H1 (cell line): Measurements from ENCODE around the gene NUP205. TPM values are rescaled to one million over a fixed set of nuclear protein-coding genes. Genes with fewer than 3 reads are reported as not detected.

ENCODE experiments used
- CTCF ChIA-PET: fragments of 300-600 bp; sonication (Branson Sonifier 250); formaldehyde crosslinking; loops from one replicate; lab custom pipeline; 2021; ENCODE audit not compliant: partially characterized antibody; lab: Charles Lee
- POLR2A ChIA-PET: fragments of 300-600 bp; sonication (Branson Sonifier 250); formaldehyde crosslinking; loops from one replicate; lab custom pipeline; 2021; ENCODE audit warnings: inconsistent platforms; ENCODE audit not compliant: partially characterized antibody; lab: Charles Lee
- DNase-seq, 2 experiments: peaks; one replicate each; pipeline versions ENCODE4 v3.0.0 to v3.0.0-alpha.2; 2010 to 2022; ENCODE audit warnings: low spot score in 2 of 2, low read depth in 1 of 2, mixed read lengths in 1 of 2
- FAIRE-seq: peaks from 2 replicates; lab custom pipeline; 2011; peaks lifted over from hg19 to GRCh38; lab: Jason Lieb, UNC
- H2AFZ ChIP-seq: 2 replicates; pipeline ENCODE4 v1.8.1; 2012; ENCODE audit warnings: low read length, inconsistent platforms
- H2AK5ac ChIP-seq: 2 replicates; pipeline ENCODE4 v1.6.1; 2013; ENCODE audit warnings: low read depth, low read length
- H2BK120ac ChIP-seq: replicated peaks from 2 replicates; pipeline ENCODE3; 2013; ENCODE audit warnings: low read depth, low read length, inconsistent platforms
- H2BK12ac ChIP-seq: 2 replicates; pipeline ENCODE4 v1.6.1; 2013; ENCODE audit warnings: low read depth, low read length
- H2BK15ac ChIP-seq: 2 replicates; pipeline ENCODE4 v1.6.1; 2013; ENCODE audit warnings: low read length
- H2BK20ac ChIP-seq: 2 replicates; pipeline ENCODE4 v1.6.1; 2013; ENCODE audit warnings: low read length
- H2BK5ac ChIP-seq: 2 replicates; pipeline ENCODE4 v1.6.1; 2013; ENCODE audit warnings: low read depth, low read length
- H3K14ac ChIP-seq: 2 replicates; pipeline ENCODE4 v1.6.1; 2013; ENCODE audit warnings: inconsistent platforms; ENCODE audit not compliant: insufficient read length
- H3K18ac ChIP-seq: 2 replicates; pipeline ENCODE4 v1.6.1; 2013; ENCODE audit warnings: low read length; ENCODE audit errors: extremely low read depth
- H3K23ac ChIP-seq: 2 replicates; pipeline ENCODE4 v1.6.1; 2013; ENCODE audit warnings: inconsistent platforms; ENCODE audit not compliant: insufficient read length
- H3K23me2 ChIP-seq: 2 replicates; pipeline ENCODE4 v1.6.1; 2013; ENCODE audit warnings: low read depth, low read length
- H3K27ac ChIP-seq: 2 replicates; pipeline ENCODE4 v1.6.1; 2011; ENCODE audit warnings: low read depth, low read length, inconsistent platforms
- H3K27me3 ChIP-seq, 4 experiments: replicated peaks in 1 of 4; 1 replicate in 1 of 4; 2 replicates in 3 of 4; pipeline versions ENCODE4 v1.6.1 to v1.8.1; 2011 to 2013; ENCODE audit warnings: low read length in 3 of 4, mild to moderate bottlenecking in 3 of 4, inconsistent platforms in 2 of 4, mixed read lengths in 2 of 4, moderate library complexity in 1 of 4; ENCODE audit not compliant: control insufficient read depth in 3 of 4, insufficient read depth in 3 of 4; ENCODE audit errors: extremely low read depth in 1 of 4
- H3K36me3 ChIP-seq, 4 experiments: 2 replicates each; pipeline versions ENCODE4 v1.6.1 to v1.8.1; 2011 to 2013; ENCODE audit warnings: mild to moderate bottlenecking in 4 of 4, low read length in 3 of 4, moderate library complexity in 2 of 4, control low read depth in 1 of 4, inconsistent platforms in 1 of 4; ENCODE audit not compliant: insufficient read depth in 4 of 4, control insufficient read depth in 2 of 4
- H3K4ac ChIP-seq: replicated peaks from 2 replicates; pipeline ENCODE3; 2013; ENCODE audit warnings: low read length, low read depth, mixed read lengths, inconsistent platforms; ENCODE audit not compliant: insufficient read length
- H3K4me1 ChIP-seq, 4 experiments: replicated peaks in 1 of 4; 1 replicate in 1 of 4; 2 replicates in 3 of 4; pipeline versions ENCODE4 v1.6.1 to v1.8.1; 2011 to 2013; ENCODE audit warnings: low read length in 3 of 4, inconsistent platforms in 2 of 4, mixed read lengths in 1 of 4; ENCODE audit not compliant: insufficient read depth in 4 of 4, control insufficient read depth in 3 of 4
- H3K4me2 ChIP-seq, 2 experiments: 2 replicates each; pipeline versions ENCODE4 v1.6.1 to v1.8.1; 2011 to 2013; ENCODE audit warnings: low read depth in 2 of 2, low read length in 2 of 2, control low read depth in 1 of 2, inconsistent platforms in 1 of 2, mild to moderate bottlenecking in 1 of 2; ENCODE audit not compliant: insufficient read depth in 1 of 2
- H3K4me3 ChIP-seq, 4 experiments: fragments of 200-600, 300-600 bp in 1 of 4; sonication (generic), shearing (Covaris generic), sonication (Bioruptor Twin) in 1 of 4; 2 replicates each; pipeline versions ENCODE4 v1.5.1 to v1.8.1; 2011 to 2016; ENCODE audit warnings: low read length in 4 of 4, low read depth in 3 of 4, control low read depth in 2 of 4, inconsistent platforms in 2 of 4, mild to moderate bottlenecking in 2 of 4, mixed read lengths in 1 of 4, moderate library complexity in 1 of 4; ENCODE audit not compliant: insufficient read depth in 2 of 4; ENCODE audit errors: extremely low read depth in 1 of 4
- H3K56ac ChIP-seq: replicated peaks from 2 replicates; pipeline ENCODE3; 2013; ENCODE audit warnings: low read depth, mild to moderate bottlenecking, mixed read lengths, low read length, inconsistent platforms; ENCODE audit not compliant: insufficient read length
- H3K79me1 ChIP-seq: 2 replicates; pipeline ENCODE4 v1.6.1; 2013; ENCODE audit warnings: low read depth, low read length, control low read depth
- H3K79me2 ChIP-seq, 2 experiments: 2 replicates each; pipeline versions ENCODE4 v1.6.1 to v1.8.1; 2012 to 2013; ENCODE audit warnings: low read length in 2 of 2, mild to moderate bottlenecking in 2 of 2, inconsistent platforms in 1 of 2; ENCODE audit not compliant: insufficient read depth in 2 of 2, control insufficient read depth in 1 of 2
- H3K9ac ChIP-seq, 4 experiments: replicated peaks in 1 of 4; 1 replicate in 1 of 4; 2 replicates in 3 of 4; pipeline versions ENCODE4 v1.6.1 to v1.8.1; 2011 to 2013; ENCODE audit warnings: low read depth in 3 of 4, low read length in 3 of 4, control low read depth in 2 of 4, mild to moderate bottlenecking in 2 of 4, moderate library complexity in 2 of 4, inconsistent platforms in 1 of 4; ENCODE audit errors: extremely low read depth in 1 of 4
- H3K9me3 ChIP-seq, 2 experiments: 2 replicates each; pipeline versions ENCODE4 v1.6.1 to v1.8.1; 2012 to 2013; ENCODE audit warnings: mild to moderate bottlenecking in 2 of 2, moderate library complexity in 2 of 2, control low read depth in 1 of 2, inconsistent platforms in 1 of 2, low read depth in 1 of 2, low read length in 1 of 2, mixed read lengths in 1 of 2; ENCODE audit not compliant: insufficient read depth in 2 of 2
- H4K20me1 ChIP-seq, 2 experiments: replicated peaks in 1 of 2; 2 replicates each; pipeline versions ENCODE3 to v1.8.1; 2011 to 2013; ENCODE audit warnings: inconsistent platforms in 2 of 2, low read length in 2 of 2, mild to moderate bottlenecking in 1 of 2; ENCODE audit not compliant: insufficient read depth in 2 of 2, control insufficient read depth in 1 of 2
- H4K5ac ChIP-seq: 2 replicates; pipeline ENCODE4 v1.6.1; 2013; ENCODE audit warnings: low read length, low read depth, mixed read lengths, inconsistent platforms; ENCODE audit not compliant: insufficient read length
- H4K8ac ChIP-seq: 2 replicates; pipeline ENCODE4 v1.8.0; 2013; ENCODE audit warnings: mild to moderate bottlenecking, moderate library complexity, low read length, inconsistent platforms; ENCODE audit not compliant: insufficient read depth; ENCODE audit errors: extremely low read depth
- H4K91ac ChIP-seq: replicated peaks from 2 replicates; pipeline ENCODE3; 2013; ENCODE audit warnings: low read length, mixed read lengths, inconsistent platforms; ENCODE audit not compliant: insufficient read length
- ATF3 ChIP-seq: IDR thresholded peaks from 2 replicates; pipeline ENCODE4 v1.6.1; 2011; ENCODE audit warnings: low read depth, mild to moderate bottlenecking, low read length; ENCODE audit not compliant: insufficient read depth
- CEBPB ChIP-seq: IDR thresholded peaks from 2 replicates; pipeline ENCODE4 v1.6.1; 2012; ENCODE audit warnings: low read depth, low read length
- HDAC2 ChIP-seq, 2 experiments: fragments of 300-600 bp in 1 of 2; sonication (generic) in 1 of 2; IDR thresholded peaks; 2 replicates each; pipeline ENCODE4 v1.6.1; 2011 to 2012; ENCODE audit warnings: low read depth in 2 of 2, low read length in 2 of 2, mild to moderate bottlenecking in 2 of 2, moderate library complexity in 2 of 2, borderline replicate concordance in 1 of 2, inconsistent platforms in 1 of 2
- RBBP5 ChIP-seq: IDR thresholded peaks from 2 replicates; pipeline ENCODE4 v1.7.1; 2012; ENCODE audit warnings: low read depth, mild to moderate bottlenecking, inconsistent platforms, low read length, moderate library complexity, borderline replicate concordance
- SIN3A ChIP-seq, 2 experiments: IDR thresholded peaks in 1 of 2; conservative IDR thresholded peaks in 1 of 2; 2 replicates each; pipeline ENCODE4 v1.6.1; 2011 to 2012; ENCODE audit warnings: low read length in 2 of 2, improper control_type of control experiment in 1 of 2, low read depth in 1 of 2, mild to moderate bottlenecking in 1 of 2
- SP4 ChIP-seq: IDR thresholded peaks from 2 replicates; pipeline ENCODE4 v1.6.1; 2012; ENCODE audit warnings: low read length, inconsistent platforms
- TBP ChIP-seq: IDR thresholded peaks from 2 replicates; pipeline ENCODE4 v1.6.1; 2011; ENCODE audit warnings: low read depth, low read length, improper control_type of control experiment
- WGBS, 2 experiments: shearing (Covaris generic) in 1 of 2; methylation state at CpG; one replicate each; pipeline versions ENCODE4 v1.1.6 to v1.1.7; 2013 to 2015; ENCODE audit warnings: low lambda C conversion rate in 2 of 2, mixed read lengths in 2 of 2, inconsistent platforms in 1 of 2, low coverage in 1 of 2, missing lambda C conversion rate in 1 of 2; ENCODE audit not compliant: insufficient replicate concordance in 2 of 2, insufficient coverage in 1 of 2, insufficient read length in 1 of 2; ENCODE audit errors: extremely low coverage in 1 of 2, missing lambda C conversion rate in 1 of 2; 5-methylcytosine and 5-hydroxymethylcytosine counted together
- polyA plus RNA-seq, 7 experiments: library from polyadenylated mRNA; depleted of rRNA in 3 of 7; stranded (reverse) in 5 of 7; unstranded in 2 of 7; fragments of >200 nt in 5 of 7; fragments of 200-250 nt in 2 of 7; gene quantifications; 1 replicate in 5 of 7; 2 replicates in 1 of 7; 4 replicates in 1 of 7; pipeline versions ENCODE4 v1.2.1 to v1.2.3, GENCODE V29; 2011 to 2013; ENCODE audit warnings: missing spikeins in 2 of 7, mixed read lengths in 2 of 7
- total RNA-seq: library from RNA; stranded (reverse); fragmentation: NEBNext Ultra II Directional; extraction: Animal tissue kit (Norgen Biotek cat#: 25700); gene quantifications from 2 replicates; pipeline ENCODE4 v1.2.1, GENCODE V29; 2021

NUP205 gene
- total and polyA plus RNA-seq, 2 of the 8 experiments (the other 6 are each of a cell fraction or from before 2014, with no cell fraction given) = 148 to 216 TPM

GRCh38 chr7:135602304-135602703, 44.6 kb downstream of the NUP205 start:
- ChIA-PET CTCF (interaction anchor here (1.3 to 3.0 kb wide), 5 partner anchors 11 to 43 kb away, joined by 3 to 18 read pairs (median 5); no protein-coding TSS in a partner anchor), POLR2A (no interaction called here)
- H2BK15ac ChIP-seq = no peak overlapping the region
- no peaks in the 10 kb centered on the region for H4K20me1 ChIP-seq
- 86% methylated on average over 1 of the region's 1 CpG; no CpG with 5 or more reads in 1 of the 2 experiments for WGBS, 2 experiments
- H2AK5ac ChIP-seq = no peak overlapping the region
- H2BK20ac ChIP-seq = no peak overlapping the region
- H3K4me1 ChIP-seq = no peaks in the 10 kb centered on the region
- H3K79me1 ChIP-seq = no peaks in the 10 kb centered on the region
- no peak overlapping the region for H3K27ac ChIP-seq
- TF ChIP-seq SP4 = no peak
- TF ChIP-seq CEBPB = no peak
- TF ChIP-seq SIN3A (conservative IDR thresholded peaks at IDR 0.05 in 1 of 2, IDR thresholded peaks at IDR 0.05 in 1 of 2; ENCODE audit: low read depth in 1 of 2, low read length in 2 of 2) = no peak
- TF ChIP-seq HDAC2 (IDR thresholded peaks at IDR 0.05; ENCODE audit: borderline replicate concordance in 1 of 2, low read depth in 2 of 2, low read length in 2 of 2) = no peak
- no peak for TF ChIP-seq ATF3
- no peak for TF ChIP-seq RBBP5
- TF ChIP-seq TBP = no peak
- H3K9me3 ChIP-seq = no peaks in the 10 kb centered on the region
- no peak overlapping the region for H3K18ac ChIP-seq
- no peak overlapping the region for H3K4me3 ChIP-seq
- no peak overlapping the region for H4K5ac ChIP-seq
- H3K9ac ChIP-seq = no peak overlapping the region
- H3K14ac ChIP-seq = no peak overlapping the region
- H2BK12ac ChIP-seq = no peak overlapping the region
- no peak overlapping the region for H2AFZ ChIP-seq
- H4K8ac ChIP-seq = no peak overlapping the region
- H3K79me2 ChIP-seq = no peaks in the 10 kb centered on the region
- H2BK120ac ChIP-seq = no peak overlapping the region
- H3K23ac ChIP-seq = no peak overlapping the region
- FAIRE-seq (no peak), DNase-seq (no peak)
- H3K56ac ChIP-seq = no peak overlapping the region
- no peaks in the 10 kb centered on the region for H3K27me3 ChIP-seq
- no peak overlapping the region for H2BK5ac ChIP-seq
- H3K4me2 ChIP-seq = no peak overlapping the region
- peaks cover 15 to 94% (median 74%) of the 10 kb centered on the region in 4 experiments for H3K36me3 ChIP-seq
- H4K91ac ChIP-seq = no peak overlapping the region
- no peaks in the 10 kb centered on the region for H3K23me2 ChIP-seq
- no peak overlapping the region for H3K4ac ChIP-seq
